Heart left ventricle (tissue), 13 donors: Measurements from ENCODE around the gene LMBR1.

Experiments used
- POLR2A ChIP-seq, 2 donors: fragments of 450-650 bp; IDR thresholded peaks; one replicate each; pipeline ENCODE4 v1.6.1; 2017; ENCODE audit warnings: antibody characterized with exemption in 2 of 2, mild to moderate bottlenecking in 2 of 2, moderate library complexity in 2 of 2
- TF ChIP-seq, protein P1 (sequence below), 12 donors: fragments of 200-600 bp; sonication (generic) in 4 of 12; IDR thresholded peaks; one replicate each; pipeline versions ENCODE4 v1.5.0 to v1.8.0; 2018 to 2022; ENCODE audit warnings: antibody characterized with exemption in 12 of 12, mild to moderate bottlenecking in 5 of 12
- donor health status: ischemic (EF 13 %, LVEDD 7.1; RV severe dilation, severe dysfunction).
- donor health status: DM: no; HTN: yes; CAD: no.
- donor health status: DM: no; HTN: no; CAD: no.
- donor health status: ischemic (EF 25% LVEDD 6.9; RV normal size, moderate dysfunction).
- donor health status: ischemic (EF 25% LVEDD 5.7; RV mildly dilated, moderate dysfunction).
- donor health status: ischemic (EF 35%, LVEDD 5.7; RV mildly dilated, moderate dysfunction).
- donor health status: nonischemic (EF 11% LVEDD 7.7; RV severe dilation, severe dysfunction).
- donor health status: DM: yes; HTN: yes; CAD: no.
- donor health status: PGD.
- donor health status: ischemic (EF 29% LVEDD 5.4; RV normal size, mild dysfunction).
- donor health status: nonischemic (EF 23%, LVEDD 6.1; RV moderate dilation, normal function).

DNA sequence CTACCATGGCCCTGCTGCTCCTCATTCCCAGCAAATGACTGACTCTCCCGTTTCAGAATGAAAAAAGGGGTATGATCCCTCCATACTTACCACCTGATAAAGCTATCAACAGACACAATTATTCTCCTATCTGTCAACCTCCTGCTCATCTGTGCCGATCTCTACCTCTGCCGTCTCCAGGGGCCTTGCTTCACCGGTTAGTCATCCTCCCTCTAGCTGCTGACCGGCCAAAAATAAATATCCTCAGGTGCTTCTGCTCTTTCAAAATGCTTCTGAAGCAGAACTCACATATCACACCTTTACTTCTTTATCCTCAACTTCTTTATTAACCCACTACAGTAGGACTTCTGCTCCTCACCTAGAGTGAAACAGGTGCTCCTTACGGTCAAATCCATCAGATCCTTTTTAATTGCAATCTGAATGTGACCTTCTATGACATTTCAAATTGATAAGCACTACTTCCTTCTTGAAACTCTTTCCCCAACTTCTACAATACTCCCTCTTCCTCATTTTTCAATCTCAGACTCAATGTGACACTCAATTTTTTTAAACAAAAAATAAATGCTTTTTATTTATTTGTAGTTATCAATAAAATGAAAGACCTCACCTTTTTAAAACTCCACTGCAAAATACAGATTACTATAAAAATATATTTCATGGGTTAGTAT, 63.2 kb downstream of the LMBR1 start:
- TF ChIP-seq, protein P1, sequence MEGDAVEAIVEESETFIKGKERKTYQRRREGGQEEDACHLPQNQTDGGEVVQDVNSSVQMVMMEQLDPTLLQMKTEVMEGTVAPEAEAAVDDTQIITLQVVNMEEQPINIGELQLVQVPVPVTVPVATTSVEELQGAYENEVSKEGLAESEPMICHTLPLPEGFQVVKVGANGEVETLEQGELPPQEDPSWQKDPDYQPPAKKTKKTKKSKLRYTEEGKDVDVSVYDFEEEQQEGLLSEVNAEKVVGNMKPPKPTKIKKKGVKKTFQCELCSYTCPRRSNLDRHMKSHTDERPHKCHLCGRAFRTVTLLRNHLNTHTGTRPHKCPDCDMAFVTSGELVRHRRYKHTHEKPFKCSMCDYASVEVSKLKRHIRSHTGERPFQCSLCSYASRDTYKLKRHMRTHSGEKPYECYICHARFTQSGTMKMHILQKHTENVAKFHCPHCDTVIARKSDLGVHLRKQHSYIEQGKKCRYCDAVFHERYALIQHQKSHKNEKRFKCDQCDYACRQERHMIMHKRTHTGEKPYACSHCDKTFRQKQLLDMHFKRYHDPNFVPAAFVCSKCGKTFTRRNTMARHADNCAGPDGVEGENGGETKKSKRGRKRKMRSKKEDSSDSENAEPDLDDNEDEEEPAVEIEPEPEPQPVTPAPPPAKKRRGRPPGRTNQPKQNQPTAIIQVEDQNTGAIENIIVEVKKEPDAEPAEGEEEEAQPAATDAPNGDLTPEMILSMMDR (IDR thresholded peaks at IDR 0.05): no peak
- TF ChIP-seq POLR2A (IDR thresholded peaks at IDR 0.05): no peak
